HS-27A (cell line): ENCODE data around the gene SEBOX.

ENCODE experiments used
- DNase-seq: peaks from one replicate; pipeline ENCODE4 v3.0.0-alpha.2; 2012; ENCODE audit warnings: low read depth, missing footprints

The SEBOX gene

DNA sequence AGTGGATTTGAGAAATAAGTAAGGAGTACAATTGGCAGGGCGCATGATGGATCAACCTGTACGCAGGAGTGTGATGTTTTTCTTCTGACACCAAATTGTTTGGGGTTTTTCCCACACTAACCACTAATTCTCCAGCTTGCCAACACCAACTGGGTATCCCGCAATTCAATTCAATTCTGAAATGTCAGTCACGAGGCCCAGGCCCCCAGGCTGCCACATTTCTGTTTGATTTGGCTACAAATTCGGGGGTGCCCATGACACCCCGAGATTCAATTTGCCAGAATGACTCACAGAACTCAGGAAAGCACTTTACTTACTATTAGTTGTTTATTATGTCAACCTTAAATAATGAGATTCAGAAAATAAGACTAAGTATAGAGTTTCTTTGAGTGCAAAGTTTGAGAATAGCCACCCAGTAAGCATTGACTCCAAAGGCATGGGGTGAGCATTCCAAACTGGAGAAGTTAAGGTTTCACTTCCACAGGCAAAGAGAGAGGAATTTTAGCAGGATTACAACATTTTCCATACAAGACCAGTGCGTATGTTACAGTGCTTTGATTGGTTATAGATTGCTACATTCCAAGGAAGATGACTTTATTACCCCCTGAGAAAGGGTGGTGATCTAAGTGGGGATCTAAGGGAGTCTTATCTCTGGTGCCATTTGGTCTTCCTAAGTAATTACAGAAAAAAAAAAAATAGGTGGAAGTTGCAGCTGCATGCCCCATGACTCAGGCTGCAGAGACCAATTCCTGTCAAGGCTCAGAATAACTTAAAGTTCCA lies 29.5 kb upstream of the SEBOX start:
- no peak for DNase-seq

DNA sequence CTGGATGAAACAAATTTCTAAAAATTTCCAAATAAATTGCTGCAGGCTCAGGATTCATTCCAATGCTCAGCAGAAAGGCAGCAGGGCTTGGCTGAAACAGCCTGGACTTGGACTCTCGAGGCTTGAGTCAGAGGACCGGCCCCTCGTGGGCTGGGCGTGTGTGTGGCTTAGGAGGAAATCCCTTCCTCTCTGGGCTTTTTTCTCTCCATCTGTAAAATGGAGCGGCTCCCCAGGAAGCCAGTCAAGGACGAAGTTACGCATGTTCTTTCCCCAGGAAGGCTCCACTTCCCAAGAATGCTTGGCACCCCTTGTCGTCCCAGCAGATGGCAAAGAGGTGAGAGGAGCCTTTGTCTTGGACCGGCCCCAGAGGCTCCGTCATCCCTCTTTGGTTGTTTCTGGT lies 27.5 kb upstream of the SEBOX start:
- DNase-seq: no peak

DNA sequence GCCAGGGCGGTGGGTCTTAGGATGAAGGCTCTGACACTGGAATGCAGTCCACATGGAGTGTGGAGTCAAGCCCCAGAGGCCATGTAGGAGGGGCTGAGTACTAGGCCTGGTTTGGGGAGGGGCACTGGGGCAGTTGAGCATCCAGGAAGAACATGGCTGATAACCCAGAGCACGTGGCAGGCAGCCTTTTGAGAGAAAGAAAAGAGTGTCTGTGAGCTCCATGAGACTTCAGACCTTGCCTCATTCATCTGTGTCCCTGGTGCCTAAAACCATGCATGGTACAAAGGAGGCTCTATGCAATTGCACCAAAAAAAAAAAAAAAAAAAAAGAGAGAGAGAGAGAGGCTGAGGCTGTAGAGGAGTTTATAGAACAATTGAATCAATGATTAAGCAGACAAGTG lies 26.4 kb upstream of the SEBOX start:
- DNase-seq: no peak

DNA sequence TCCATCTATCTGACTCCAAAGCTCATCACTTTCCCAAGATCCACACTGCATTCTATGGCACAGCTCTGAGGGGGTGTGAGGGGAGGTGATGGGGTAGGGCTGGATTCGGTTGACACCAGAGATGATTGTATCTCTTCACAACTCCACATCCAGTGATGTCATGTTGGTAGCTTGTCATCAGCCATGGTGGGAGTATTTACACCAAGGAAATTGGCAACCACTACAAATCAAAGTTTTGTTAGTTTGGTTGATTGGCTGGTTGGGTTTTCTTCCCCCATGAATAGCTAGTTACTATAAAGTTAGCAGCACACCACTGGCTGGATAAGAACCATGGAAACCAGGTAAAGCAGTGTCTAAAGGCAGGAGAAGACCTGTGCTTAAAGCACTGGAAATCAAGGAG lies 26.0 kb upstream of the SEBOX start:
- DNase-seq: no peak

DNA sequence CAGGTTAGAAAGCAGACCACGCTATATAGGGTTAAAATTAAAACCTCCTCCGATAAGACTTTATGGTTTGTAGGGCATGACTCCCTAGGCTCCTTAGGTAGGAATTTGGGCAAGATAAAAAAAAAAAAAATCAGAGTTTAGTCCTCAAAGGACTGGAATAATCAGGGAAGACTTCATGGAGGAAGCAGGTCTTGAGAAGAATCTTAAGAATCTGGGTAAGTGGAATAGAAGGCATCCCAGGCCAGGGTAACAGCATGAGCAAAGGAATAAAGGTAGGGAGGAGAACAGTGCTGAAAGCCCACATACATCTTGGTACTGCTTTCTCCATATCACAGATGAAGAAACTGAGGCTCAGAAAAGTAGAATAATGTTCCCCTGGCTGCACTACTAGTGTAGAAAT lies 25.6 kb upstream of the SEBOX start:
- no peak for DNase-seq

DNA sequence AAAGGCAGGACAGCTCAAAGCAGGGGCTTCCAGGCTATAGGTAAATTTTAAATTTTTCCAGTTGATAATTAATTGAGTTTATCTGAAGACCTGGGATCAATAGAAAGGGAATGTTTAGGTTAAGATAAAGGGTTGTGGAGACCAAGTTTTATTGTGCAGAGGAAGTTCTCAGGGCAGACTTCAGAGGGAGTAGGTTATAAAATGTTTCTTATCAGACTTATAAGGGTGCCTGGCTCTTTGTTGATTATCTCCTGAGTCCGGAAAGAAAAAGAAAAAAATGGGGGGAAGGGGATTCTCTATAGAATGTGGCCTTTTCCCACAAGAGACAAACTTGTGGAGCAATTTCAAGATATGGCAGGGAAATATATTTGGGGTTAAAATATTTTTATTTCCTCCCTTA lies 25.1 kb upstream of the SEBOX start:
- no peak for DNase-seq

DNA sequence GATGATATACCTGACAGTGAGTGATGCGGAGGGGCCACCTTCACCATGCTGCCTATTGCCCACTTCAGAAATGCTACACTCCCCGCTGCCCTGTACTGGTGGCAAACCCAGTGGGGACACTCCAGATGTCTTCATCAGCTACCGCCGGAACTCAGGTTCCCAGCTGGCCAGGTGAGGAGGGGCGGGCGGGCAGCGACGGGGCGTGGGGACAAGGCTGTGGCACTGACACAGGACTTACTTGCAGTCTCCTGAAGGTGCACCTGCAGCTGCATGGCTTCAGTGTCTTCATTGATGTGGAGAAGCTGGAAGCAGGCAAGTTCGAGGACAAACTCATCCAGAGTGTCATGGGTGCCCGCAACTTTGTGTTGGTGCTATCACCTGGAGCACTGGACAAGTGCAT lies 23.1 kb upstream of the SEBOX start:
- DNase-seq: no peak

DNA sequence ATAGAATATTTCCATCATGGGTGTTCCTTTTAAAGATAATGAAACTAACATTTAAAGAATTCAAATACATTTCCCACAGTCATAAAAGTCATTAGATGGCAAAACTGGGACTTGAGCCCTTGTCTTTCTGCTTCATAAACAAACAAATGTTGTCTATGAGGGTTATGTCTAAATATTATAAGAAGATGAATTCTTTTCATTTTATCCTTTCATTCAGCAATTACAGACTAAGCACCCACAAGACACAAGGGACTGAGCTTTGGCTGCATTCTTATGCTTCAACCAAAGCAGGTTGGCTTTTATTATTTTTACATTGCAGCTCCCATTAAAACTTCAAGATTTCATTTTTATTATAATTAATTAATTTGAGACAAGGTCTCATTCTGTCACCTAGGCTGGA lies 21.4 kb upstream of the SEBOX start:
- no peak for DNase-seq

DNA sequence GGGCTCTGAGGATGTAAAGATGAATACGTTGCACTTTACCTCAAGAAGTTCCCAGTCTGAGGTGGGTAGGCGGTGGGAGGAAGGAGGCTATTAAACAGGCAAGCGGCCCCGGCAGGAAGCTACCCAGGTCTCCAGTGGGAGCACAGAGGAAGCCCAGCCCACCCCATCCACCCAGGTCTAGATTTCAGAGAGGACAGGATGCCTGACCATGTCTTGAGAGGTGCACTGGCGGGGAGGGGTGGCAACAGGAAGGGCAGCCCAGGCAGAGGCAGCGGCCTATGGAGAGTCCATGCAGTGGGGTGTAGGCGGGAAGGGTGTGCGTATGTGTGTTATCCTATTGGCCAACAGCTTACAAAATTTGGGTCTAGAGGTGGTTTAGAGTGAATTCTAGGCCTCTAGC lies 20.4 kb upstream of the SEBOX start:
- DNase-seq: no peak

DNA sequence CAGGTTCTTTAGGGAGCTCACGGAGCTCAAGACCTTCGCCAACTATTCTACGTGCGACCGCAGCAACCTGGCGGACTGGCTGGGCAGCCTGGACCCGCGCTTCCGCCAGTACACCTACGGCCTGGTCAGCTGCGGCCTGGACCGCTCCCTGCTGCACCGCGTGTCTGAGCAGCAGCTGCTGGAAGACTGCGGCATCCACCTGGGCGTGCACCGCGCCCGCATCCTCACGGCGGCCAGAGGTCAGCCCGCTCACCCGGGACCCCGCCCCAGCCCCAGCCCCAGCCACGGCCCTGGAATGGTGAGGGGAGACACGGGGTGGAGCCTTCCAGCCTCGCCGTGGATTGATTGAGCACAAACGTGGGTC lies 20.0 kb upstream of the SEBOX start:
- no peak for DNase-seq

DNA sequence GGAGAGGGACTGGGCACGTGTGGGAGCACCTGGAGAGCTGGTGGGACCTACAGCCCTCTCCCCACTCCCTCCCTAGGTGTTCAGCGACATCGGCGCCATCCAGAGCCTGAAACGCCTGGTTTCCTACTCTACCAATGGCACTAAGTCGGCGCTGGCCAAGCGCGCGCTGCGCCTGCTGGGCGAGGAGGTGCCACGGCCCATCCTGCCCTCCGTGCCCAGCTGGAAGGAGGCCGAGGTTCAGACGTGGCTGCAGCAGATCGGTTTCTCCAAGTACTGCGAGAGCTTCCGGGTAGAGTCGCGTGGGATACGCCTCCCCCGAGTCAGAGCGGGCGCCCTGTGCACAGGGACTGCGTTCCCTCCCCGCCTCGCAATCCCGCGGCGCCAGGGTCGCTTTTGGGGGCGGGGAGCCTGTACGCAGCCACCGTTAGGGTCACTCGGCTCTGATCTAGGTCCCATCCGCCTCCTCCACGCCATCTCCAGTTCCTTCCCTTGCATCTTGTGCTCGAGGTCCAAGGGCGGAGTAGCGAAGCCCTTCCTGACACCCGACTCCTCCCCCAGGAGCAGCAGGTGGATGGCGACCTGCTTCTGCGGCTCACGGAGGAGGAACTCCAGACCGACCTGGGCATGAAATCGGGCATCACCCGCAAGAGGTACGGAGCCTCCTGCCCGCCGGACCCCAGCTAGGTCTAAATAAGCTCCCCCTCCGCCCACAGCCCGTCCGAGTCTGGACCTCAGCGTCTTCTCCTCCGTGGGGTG lies 19.5 kb upstream of the SEBOX start:
- no peak for DNase-seq

DNA sequence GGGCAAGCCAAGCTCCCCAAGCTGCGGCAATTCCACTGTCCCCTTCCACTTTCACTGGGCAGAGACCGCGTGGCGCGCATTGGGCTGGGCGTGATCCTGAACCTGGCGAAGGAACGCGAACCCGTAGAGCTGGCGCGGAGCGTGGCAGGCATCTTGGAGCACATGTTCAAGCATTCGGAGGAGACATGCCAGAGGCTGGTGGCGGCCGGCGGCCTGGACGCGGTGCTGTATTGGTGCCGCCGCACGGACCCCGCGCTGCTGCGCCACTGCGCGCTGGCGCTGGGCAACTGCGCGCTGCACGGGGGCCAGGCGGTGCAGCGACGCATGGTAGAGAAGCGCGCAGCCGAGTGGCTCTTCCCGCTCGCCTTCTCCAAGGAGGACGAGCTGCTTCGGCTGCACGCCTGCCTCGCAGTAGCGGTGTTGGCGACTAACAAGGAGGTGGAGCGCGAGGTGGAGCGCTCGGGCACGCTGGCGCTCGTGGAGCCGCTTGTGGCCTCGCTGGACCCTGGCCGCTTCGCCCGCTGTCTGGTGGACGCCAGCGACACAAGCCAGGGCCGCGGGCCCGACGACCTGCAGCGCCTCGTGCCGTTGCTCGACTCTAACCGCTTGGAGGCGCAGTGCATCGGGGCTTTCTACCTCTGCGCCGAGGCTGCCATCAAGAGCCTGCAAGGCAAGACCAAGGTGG lies 16.3 kb upstream of the SEBOX start:
- DNase-seq: no peak

DNA sequence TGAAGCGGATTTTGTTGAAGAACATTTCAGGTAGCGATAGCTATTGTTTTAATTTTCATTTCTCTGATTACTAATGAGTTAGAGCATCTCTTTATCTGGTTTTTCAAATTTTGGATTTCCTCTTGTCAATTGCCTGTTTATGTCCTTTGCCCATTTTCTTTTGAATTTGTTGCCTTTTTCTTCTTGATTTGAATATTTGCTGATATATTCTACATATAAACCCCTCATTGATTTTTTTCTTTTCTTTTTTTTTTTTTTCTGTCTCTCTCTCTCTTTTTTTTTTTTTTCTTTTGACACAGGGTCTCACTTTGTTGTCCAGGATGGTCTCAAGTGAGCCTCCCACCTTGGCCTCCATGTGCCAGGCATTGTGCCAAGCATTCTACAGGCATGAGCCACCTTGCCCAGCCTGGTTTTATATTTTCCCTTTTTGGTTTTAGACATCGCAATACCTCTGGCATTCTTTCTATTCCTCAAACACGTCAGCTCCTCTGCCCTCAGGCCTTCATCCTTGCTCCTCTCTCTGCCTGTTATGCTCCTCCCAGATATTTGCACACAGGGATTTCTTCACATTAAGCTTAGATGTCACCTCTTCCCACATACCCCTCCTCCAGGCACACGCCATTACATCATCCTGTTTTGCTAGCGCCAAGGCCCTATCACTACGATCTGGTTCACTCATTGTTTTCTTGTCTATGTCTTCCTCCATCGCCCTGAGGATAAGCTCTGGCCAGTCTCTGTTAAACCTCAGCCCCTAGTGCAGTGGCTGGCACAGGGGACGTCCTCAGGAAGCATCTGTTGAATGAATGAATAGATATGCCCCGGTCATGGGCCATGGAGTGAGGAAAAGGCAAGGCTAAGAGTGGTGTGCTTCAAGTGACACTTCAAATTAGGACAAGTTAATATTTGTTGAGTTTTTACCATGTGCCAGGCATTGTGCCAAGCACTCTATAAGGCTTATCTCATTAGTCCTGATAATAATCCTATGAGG lies 15.1 kb upstream of the SEBOX start:
- DNase-seq: no peak

DNA sequence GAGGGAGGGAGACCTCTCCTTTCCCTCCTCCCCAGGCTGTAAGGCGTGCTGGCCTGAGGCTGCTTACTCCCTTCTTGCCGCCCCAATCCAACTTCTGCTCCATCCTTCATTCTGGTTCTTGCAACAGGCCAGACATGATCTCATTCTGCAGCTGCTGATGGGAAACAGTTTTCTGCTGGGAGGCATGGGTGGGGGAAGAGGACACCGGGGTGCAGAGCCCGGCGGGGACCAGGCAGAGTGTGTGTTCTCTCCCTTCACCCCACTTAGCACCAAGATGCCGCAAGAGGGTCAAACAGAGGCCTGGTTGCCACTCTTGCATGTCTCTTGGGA lies 7.9 kb upstream of the SEBOX start:
- no peak for DNase-seq

DNA sequence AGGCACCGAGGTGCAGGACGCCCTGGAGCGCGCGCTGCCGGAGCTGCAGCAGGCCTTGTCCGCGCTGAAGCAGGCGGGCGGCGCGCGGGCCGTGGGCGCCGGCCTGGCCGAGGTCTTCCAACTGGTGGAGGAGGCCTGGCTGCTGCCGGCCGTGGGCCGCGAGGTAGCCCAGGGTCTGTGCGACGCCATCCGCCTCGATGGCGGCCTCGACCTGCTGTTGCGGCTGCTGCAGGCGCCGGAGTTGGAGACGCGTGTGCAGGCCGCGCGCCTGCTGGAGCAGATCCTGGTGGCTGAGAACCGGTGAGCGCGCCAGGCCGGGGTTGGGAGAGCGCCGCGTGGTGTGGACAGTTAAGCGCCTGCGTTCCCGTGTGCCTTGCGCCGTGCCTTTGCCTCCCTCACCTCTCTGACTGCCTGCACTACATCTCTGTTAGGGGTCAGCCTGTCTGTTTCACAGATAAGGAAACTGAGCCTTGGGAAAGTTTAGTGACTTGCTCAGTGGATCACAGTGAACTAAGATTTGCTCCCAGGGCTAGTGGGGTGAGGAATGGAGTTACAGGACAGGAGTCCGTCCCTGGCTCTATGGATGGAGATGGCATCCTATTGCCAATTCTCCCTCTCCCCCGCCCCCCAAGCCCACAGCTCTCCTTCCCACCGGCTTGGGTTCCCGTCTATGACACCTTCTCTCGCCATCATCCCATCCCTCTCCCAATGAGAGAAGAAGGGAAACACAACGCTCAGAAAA lies 7.4 kb upstream of the SEBOX start:
- DNase-seq: no peak

DNA sequence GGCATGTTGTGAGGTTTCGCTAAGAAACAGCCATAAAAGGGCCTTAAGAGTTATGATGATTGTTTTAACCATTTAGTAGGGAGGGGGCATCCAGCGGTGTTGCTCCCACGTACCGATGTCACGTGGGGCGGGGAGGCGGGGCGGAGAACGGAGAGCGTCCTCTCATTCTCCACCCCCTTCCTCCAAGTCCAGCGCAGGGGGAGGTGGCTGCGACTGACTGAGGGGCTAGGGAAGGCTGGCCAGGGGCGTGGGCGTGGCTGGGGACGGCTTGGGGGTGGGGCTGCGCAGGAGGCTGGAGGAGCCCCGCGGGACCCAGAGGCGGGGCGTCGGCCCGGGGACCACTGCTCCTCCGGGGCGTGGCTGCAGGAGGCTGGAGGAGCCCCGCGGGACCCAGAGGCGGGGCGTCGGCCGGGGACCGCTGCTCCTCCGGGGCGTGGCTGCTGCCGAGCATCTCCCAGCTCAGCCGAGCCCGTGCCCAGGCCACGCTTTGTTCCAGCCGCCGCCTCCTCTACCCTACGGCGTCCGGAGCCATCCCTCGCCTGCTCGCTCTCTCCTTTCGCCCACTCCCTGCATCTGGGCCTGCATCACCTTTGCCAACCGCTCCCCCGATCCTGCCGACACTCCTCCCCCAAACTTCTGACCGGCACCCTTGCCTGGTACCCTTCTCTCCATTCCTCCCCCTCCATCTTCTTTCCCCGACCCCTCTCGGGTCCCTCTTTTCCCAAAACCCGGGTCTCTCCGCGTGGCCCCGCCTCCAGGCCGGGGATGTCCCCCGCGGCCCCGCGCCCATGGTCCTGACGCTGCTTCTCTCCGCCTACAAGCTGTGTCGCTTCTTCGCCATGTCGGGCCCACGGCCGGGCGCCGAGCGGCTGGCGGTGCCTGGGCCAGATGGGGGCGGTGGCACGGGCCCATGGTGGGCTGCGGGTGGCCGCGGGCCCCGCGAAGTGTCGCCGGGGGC lies 6.5 kb upstream of the SEBOX start, which contains the start of gene SARM1:
Gene SARM1 (plus strand): TSS at position 450 of the 958 bp plus-strand sequence. CDS start 339 bp downstream, at position 789.
- peak; percentile 56 for DNase-seq

DNA sequence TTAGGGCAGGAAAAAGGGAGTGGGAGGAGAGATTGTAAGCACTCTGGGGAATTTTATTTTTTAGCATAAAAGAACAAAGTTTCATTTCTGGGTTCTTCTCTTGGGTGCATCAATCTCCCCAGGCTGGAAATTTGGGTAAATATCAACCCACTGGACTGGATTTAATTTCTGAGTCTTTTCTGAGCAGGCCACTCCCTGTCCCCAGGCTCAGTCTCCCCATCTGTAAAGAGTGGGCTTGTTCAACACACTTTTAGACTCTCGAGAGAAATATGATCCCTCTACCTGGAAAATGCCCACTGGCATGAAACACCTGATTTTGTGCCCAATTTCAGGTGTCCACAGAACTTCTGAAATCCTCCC lies 5.7 kb upstream of the SEBOX start:
- DNase-seq: no peak

DNA sequence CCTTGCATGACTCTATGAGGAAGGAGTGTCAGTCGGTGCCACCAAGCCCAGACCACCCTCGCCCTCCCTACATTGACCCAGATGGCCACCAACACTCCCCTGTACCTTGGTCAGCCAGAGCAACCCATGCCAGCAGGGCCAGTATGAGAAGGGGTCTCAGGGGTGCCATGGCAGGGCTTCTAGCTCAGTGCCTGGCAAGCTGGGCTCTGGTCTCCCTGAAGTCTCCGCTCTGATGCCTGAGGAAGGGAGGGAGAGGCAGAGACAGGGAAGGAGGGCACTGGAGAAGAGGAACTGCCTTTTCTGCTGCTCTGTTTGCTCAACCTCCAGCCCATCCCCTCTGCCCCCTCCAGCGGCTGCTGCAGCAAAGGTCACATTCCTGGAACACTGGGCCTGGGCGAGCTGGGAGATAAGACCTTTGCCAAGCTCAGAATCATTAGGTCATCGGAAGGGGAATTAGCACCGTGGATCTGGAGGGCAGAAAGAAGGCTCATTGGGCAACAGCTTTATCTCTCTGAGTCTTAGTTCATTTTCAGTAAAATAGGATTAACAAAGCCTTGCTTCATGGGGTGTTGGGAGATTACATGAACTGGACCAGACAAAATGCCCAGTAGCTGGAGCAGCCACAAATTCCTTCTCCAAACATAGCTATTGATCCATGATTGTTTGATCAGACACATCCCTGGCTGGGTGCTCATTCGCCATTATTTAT lies 5.2 kb upstream of the SEBOX start, which contains the start of gene VTN:
Gene VTN (minus strand): TSS at position 273 of the 709 bp plus-strand sequence. CDS start 104 bp downstream, at position 169.
- no peak for DNase-seq

DNA sequence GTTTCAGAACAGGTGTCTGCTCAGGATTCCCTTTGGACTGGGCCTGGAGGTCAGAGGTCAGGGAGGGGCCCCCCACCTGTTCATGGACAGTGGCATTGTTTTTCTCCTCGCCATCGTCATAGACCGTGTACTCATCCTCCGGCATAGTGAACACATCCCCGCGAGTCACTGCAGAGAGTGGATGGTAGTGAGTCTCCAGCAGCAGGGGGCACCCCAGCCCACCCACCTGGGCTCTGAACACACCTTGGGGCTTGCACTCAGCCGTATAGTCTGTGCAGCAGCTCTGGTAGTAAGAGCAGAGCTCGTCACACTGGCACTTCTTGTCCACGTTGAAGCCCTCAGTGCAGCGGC lies 4.7 kb upstream of the SEBOX start:
- no peak for DNase-seq
